Measurements from ENCODE around the gene SLC24A4. TPM values are rescaled to one million over a fixed set of nuclear protein-coding genes. Genes with fewer than 3 reads are reported as not detected.

Gene SLC24A4
- total RNA-seq, 3 donors from 2014 or later = 0.15 to 0.96 TPM; not detected in 1

DNA sequence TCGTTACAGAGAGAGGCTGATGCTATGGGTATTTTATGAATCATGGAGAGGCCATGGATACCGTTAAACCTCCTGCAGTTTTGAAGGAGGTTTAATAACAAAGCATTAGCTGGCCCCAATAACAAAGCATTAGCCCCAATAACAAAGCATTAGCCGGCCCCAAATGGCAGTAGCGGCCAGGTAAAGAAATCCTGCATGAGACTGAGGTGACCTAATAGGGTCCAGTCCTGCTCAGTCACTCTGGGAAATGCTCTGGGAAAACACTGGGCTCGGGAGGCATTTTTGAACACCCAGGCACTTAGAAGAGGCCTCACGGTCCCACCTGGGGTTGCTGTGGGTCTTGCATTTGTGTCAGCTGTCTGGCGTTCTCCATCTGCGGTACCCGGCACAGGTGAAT lies 189.8 kb downstream of the SLC24A4 start:
- H3K4me1 ChIP-seq = peaks cover 0 to 10% of the 10 kb centered on the region in 2 donors
- H3K36me3 ChIP-seq = no peaks in the 10 kb centered on the region
- H3K4me3 ChIP-seq = peak overlapping the region; percentile 81 to 97 (median 83)
- intact Hi-C loops (cut with DNase I; ENCODE audit: low total_unique reads) = no loop called here
- no peaks in the 10 kb centered on the region for H3K27me3 ChIP-seq
- H3K27ac ChIP-seq = peak overlapping the region; percentile 84 to 91
- TF ChIP-seq POLR2AphosphoS5 (IDR thresholded peaks at IDR 0.05) (no peak), POLR2A (IDR thresholded peaks at IDR 0.05) (no peak), CTCF (IDR thresholded peaks at IDR 0.05) (no peak)
- no peaks in the 10 kb centered on the region for H3K9me3 ChIP-seq
- no peak for DNase-seq (ENCODE audit: low spot score in 2 of 2)

DNA sequence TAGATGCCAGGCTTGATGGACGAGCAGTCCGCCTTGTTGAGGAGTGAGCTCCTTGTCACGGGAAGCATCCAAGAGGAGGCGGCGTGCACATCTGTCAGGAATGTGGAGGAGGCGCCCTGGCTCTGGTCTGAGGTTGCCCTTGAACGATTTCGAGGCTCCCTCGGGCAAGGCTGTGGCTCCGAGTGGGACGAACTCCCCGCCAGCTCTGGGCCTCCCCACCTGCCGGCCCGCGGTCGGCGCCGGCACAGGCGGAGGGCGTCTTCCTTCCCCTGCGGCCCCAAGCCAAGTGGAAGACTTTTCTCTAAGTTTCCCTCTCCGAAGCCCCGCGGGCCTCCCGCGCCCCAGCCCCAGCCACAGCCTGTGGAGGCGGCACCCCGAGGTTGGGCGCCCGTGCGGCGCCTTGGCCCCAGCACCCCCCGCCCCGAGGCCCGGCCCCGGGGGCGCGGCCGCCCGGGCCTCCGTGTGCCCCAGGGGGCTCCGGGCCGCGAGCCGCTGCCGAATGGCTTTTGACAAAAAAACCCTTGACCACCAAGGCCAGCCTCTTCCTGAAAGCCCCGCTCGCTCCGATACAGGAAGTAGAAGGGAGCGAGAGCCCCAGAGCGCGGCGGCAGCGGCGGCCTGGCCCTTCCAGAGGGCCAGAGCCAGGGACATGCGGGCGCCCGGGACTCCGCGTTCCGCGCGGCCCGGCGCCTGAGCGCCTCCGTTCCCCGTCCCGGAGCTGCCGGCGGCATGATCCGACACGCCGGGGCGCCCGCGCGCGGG lies 190.4 kb downstream of the SLC24A4 start, which contains the start of gene RIN3:
RIN3 (plus strand) TSS at position 578 of the 762 bp plus-strand sequence; CDS start at position 730, 152 bp downstream.
- no peaks in the 10 kb centered on the region for H3K27me3 ChIP-seq
- no peaks in the 10 kb centered on the region for H3K36me3 ChIP-seq
- no peaks in the 10 kb centered on the region for H3K9me3 ChIP-seq
- H3K27ac ChIP-seq = peak within 1 kb of the TSS; percentile 84 to 91
- TF ChIP-seq POLR2A (IDR thresholded peaks at IDR 0.05) (no peak), CTCF (IDR thresholded peaks at IDR 0.05) (no peak), POLR2AphosphoS5 (IDR thresholded peaks at IDR 0.05) (no peak)
- DNase-seq (ENCODE audit: low spot score in 2 of 2) = no peak
- H3K4me1 ChIP-seq = peaks cover 0 to 10% of the 10 kb centered on the region in 2 donors
- H3K4me3 ChIP-seq = peak within 1 kb of the TSS; percentile 81 to 97 (median 83)
- intact Hi-C loops (cut with DNase I; ENCODE audit: low total_unique reads) = no loop called here

DNA sequence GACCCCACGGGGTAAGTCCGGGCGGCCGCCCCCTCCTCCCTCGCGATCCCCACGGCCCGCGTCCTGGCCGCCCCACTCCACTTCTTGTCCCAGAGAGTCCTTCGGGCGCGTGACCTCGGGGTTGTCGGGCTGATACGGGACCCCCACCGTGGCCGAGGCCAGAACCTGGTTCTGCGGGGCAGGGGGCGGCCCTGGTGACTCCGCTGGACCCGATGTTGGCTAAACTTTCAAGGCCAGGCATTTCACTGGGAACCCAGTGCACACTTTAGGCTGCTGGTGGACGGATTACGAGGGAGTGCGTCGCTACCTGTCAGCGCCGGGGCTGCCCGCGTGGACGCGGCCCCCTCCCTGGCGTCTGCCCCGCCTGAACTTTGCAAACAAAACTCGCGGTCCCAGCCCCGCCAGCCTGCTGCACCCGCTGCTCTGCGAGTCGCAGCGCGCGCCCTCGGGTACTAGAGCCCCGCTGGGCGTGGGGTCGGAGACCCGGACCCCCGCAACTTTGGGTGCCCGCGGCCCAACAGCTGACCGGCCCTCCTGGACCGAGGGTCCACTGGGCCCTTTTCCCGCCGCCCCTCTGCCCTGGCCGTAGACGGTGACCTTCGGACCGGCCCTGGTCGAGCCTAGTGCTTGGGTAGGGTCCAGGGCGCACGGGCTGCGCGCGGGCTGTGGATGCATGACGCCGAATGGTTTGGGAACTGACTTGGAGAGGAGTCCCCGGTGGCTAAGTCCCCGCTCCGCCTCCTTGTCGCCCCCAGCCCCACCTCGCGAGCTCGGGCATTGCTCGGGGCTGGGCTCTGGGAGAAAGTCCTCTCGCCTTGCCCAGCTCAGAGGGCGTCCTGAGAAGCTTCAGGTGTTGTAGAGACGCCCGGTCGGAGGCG lies 191.2 kb downstream of the SLC24A4 start:
- no peaks in the 10 kb centered on the region for H3K9me3 ChIP-seq
- DNase-seq (ENCODE audit: low spot score in 2 of 2) = no peak
- intact Hi-C loops (cut with DNase I; ENCODE audit: low total_unique reads) = no loop called here
- TF ChIP-seq CTCF (IDR thresholded peaks at IDR 0.05) = no peak
- no peak for TF ChIP-seq POLR2A (IDR thresholded peaks at IDR 0.05)
- TF ChIP-seq POLR2AphosphoS5 (IDR thresholded peaks at IDR 0.05) = no peak
- peak overlapping the region; percentile 84 to 91 for H3K27ac ChIP-seq
- H3K4me3 ChIP-seq = peak overlapping the region; percentile 81 to 97 (median 83)
- H3K4me1 ChIP-seq = peaks cover 0 to 10% of the 10 kb centered on the region in 2 donors
- no peaks in the 10 kb centered on the region for H3K36me3 ChIP-seq
- H3K27me3 ChIP-seq = no peaks in the 10 kb centered on the region

DNA sequence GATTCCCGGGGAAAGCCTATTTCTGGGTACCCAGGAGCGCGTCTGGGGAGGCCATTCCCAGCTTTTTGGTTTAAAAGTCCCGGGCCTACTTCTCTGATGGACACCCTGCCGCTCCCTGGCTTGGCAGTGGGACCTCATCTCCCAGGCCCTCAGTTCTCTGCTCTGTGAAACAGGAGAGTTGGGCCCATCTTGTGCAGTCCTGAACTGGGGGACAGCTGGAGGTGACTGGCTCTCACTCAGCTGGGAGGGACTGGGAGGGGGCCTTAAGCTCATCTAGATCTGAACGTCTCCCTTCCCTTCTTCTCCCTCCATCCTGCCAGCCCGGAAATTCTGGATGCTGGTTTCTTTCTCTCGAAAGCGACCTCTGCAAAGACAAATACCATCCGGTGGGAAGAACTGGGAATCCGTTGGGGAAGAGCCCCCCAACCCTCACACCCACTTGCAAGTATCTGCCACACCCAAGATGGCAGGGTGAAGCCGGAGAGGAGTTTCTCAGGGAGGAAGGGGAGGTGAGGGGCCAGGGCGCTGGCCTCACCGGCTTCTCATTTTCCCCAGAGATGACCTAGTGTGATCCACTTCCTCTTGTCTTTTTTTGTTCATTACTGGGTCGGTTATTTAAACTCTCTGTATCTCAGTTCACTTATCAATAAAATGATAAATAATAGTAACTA lies 192.0 kb downstream of the SLC24A4 start:
- no peaks in the 10 kb centered on the region for H3K36me3 ChIP-seq
- H3K9me3 ChIP-seq = no peaks in the 10 kb centered on the region
- H3K4me1 ChIP-seq = peaks cover 0 to 10% of the 10 kb centered on the region in 2 donors
- peak overlapping the region; percentile 84 to 91 for H3K27ac ChIP-seq
- no peaks in the 10 kb centered on the region for H3K27me3 ChIP-seq
- peak overlapping the region; percentile 81 to 97 (median 83) for H3K4me3 ChIP-seq
- DNase-seq (ENCODE audit: low spot score in 2 of 2) = no peak
- no peak for TF ChIP-seq CTCF (IDR thresholded peaks at IDR 0.05)
- TF ChIP-seq POLR2A (IDR thresholded peaks at IDR 0.05) = no peak
- no peak for TF ChIP-seq POLR2AphosphoS5 (IDR thresholded peaks at IDR 0.05)
- intact Hi-C loops (cut with DNase I; ENCODE audit: low total_unique reads) = no loop called here

Data from breast epithelium (tissue), 4 donors.